Subcutaneous adipose tissue (tissue), 4 donors: ENCODE measurements around the gene RSRC1. TPM values are rescaled to one million over a fixed set of nuclear protein-coding genes. Genes with fewer than 3 reads are reported as not detected.

Experiments
- total RNA-seq, 4 donors: library from RNA; depleted of rRNA; stranded (reverse); fragments of >200 nt; gene quantifications; one replicate each; pipeline ENCODE4 v1.1.0, GENCODE V29; 2016
- TF ChIP-seq, protein P1 (sequence below): fragments of 450-650 bp; IDR thresholded peaks from one replicate; pipeline ENCODE4 v1.5.1; 2016; ENCODE audit warnings: low read depth, mild to moderate bottlenecking, control low read depth, antibody characterized with exemption, moderate library complexity

The RSRC1 gene
- total RNA-seq, 4 donors from 2014 or later: 64.3 to 75.0 (median 68.4) TPM

DNA sequence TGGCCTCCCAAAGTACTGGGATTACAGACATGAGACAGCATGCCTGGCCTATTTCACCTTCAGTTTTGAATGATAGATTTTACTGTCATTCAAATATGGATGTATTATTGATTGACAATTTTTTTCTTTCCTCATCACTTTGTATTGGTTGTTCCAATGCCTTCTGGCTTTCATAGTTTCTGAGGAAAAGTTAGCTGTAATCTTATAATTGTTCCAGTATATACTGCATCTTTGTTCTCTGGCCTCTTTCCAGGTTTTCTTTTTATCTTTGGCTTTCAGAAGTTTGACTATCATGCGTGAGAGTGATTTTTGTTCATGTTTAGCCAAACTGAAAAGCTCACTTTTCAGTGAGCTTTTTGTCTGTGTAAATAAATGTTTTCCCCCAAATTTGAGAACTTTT lies 157.1 kb downstream of the RSRC1 start:
- TF ChIP-seq, protein P1, sequence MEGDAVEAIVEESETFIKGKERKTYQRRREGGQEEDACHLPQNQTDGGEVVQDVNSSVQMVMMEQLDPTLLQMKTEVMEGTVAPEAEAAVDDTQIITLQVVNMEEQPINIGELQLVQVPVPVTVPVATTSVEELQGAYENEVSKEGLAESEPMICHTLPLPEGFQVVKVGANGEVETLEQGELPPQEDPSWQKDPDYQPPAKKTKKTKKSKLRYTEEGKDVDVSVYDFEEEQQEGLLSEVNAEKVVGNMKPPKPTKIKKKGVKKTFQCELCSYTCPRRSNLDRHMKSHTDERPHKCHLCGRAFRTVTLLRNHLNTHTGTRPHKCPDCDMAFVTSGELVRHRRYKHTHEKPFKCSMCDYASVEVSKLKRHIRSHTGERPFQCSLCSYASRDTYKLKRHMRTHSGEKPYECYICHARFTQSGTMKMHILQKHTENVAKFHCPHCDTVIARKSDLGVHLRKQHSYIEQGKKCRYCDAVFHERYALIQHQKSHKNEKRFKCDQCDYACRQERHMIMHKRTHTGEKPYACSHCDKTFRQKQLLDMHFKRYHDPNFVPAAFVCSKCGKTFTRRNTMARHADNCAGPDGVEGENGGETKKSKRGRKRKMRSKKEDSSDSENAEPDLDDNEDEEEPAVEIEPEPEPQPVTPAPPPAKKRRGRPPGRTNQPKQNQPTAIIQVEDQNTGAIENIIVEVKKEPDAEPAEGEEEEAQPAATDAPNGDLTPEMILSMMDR: no peak

DNA sequence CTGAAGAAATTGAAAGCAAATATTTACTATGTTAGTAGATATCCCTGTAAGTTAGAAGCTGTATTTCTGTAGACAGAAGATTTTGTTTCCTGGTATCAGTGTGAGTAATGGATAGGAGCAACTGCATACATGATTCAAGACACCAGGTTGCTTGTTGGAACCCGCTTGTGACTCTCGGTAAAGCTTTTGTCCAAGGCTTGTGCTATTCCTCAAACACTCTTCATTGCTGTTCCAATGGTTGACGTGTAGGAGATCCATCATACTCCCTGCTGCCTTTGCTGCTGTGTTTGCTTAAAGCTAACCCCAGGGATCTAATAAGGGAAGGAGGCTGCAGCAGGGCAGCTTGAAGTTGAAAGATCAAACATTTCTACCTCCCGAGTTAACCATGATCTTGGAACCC lies 160.1 kb downstream of the RSRC1 start:
- TF ChIP-seq, protein P1: no peak

DNA sequence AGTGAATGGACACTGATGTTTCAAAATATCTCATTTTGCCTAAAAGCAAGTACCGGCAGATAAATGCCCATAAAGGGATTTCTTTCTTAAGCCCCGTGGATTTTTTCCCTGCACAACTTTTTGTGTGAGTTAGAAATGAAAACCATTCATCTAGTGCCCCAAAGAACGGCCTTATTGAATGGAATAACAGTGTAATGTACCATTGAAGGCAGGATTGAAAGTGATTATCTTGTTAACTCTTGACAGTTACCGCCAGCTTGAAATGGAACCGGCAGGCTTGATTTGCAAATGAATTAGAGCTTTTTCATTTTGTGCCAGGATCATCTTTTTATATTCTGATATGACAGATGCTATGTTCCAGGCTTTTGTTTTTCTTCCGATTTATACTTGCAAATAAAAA lies 162.2 kb downstream of the RSRC1 start:
- TF ChIP-seq, protein P1: no peak

DNA sequence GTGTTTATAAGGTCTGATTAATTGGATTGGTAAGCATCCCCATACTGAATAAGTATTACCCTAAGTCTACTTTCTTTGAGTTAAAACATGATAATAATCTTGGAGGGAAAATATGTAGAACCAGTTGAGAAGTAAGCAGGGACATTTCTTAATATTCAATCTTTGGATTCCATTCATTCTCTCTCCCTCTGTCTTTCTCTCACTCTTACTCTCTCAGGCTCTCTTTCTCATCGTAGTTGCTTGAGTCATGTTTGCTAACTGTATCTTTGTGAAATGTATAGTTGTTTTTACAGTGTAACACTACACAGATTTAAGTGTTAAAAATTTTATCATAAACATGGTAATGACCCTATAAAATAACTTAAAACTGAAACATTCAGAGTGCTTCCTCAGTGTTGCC lies 163.8 kb downstream of the RSRC1 start:
- TF ChIP-seq, protein P1: no peak

DNA sequence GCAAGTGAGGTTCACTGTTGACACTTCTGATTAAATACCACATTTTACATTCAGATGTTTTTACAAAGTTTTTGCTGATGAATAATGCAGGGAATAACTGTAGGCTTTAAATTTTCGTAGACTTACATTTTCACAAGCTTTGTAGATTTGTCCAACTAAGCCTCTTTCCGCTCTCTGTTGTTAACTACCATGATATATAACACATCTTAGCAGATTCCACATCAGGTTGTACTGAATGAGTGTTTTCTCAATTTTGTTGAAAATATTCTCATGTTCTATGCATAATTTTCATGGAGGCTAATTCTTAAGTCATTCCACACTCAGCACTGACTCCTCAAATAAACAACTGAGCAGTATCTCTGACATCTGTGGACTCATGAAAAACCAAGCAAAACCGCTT lies 168.3 kb downstream of the RSRC1 start:
- TF ChIP-seq, protein P1: no peak

DNA sequence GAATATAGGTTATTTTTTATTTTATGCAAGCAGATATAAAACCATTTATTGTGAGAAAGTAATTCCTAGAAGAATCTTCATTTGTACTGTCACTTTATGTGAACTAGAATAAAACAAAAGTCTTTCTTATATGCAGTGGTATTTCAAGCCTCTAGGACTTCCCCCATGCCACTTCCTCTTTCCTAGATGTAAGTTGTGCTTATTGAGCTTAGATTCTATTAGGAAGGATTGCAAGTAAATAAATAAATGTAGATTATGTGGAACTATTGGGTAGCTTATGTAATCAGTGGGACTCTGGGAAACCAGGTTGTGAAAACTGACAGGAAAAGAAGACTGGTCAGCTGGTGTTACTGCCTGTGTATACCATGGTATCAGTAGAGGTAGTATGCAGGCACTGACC lies 169.7 kb downstream of the RSRC1 start:
- TF ChIP-seq, protein P1: no peak

DNA sequence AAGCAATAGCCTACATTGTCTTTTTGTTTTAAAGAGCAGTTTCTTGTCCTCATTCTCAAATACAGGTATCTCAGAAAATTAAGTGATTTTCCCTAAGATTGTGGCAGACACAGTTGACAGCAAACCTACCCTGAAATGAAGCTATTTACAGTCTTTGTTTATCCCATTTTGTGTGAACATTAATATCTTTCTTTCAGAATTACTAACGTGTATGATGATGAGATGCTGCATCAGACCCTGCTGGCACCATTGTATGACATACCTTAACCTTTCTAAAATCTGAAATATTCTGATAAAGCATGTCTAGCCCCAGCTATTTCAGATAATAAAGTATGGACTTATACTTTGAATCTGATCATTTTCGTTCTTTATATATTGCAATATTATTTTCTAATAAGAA lies 185.9 kb downstream of the RSRC1 start:
- TF ChIP-seq, protein P1: no peak

DNA sequence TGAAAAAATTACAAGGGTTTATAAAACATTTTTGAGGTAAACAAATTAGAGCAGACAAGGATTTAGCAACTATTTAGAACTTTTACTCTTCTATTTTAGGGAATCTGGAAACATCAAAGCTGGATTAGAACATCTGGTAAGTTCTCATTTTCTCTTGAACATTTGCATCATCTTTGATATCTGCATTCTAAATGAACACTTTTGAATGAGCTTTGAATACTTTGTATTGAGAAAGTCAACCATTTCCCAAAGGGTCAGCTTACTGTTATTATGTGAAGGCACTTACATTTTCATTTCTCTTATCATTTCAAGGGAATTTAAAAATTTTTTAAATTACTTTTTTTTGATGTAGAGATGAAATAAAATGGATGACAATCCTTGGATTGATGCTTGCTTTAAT lies 188.1 kb downstream of the RSRC1 start:
- TF ChIP-seq, protein P1: no peak
